ENCODE data around the gene LILRA5.
"Not testable (repeated sequence)": the region's sequence is repeated elsewhere in the genome, so short reads cannot be mapped to it uniquely, and the experiment has no call there.

LILRA5 gene

DNA sequence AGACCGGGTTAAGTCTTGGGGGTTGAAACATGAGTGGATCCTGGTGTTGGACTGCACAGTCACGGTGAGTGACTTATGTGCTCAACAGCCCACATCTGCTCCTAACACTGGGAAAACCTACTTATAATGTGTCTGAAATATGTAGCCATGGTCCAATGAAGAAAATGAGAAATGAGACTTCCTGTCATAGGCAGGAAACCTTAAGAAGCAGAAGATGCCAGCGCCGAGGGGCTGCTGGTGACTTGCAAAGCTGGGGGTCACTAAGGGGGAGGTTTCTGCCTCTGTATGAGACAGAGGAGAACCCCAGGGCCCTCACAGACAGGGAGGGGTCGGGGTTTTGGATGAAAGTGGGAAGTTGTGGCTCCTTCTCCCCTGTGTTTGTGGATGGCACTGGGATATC lies 40.8 kb downstream of the LILRA5 start:
- not testable (repeated sequence) for H3K9me3 ChIP-seq (ENCODE audit: control insufficient read depth in 2 of 2, low read length in 2 of 2); H3K36me3 ChIP-seq (ENCODE audit: control insufficient read depth in 2 of 2, insufficient read depth in 2 of 2, low read length in 2 of 2); H3K27me3 ChIP-seq (ENCODE audit: control insufficient read depth in 1 of 2, insufficient read depth in 2 of 2, low read length in 2 of 2); H3K27ac ChIP-seq (ENCODE audit: low read length); H3K9ac ChIP-seq (ENCODE audit: low read length in 2 of 2); H3K4me1 ChIP-seq (ENCODE audit: control insufficient read depth, insufficient read depth, low read length); H3K4me3 ChIP-seq (ENCODE audit: low read length in 2 of 2)

GRCh38 chr19:54271587-54271986 lies 41.4 kb downstream of the LILRA5 start:
- H3K27me3 ChIP-seq (ENCODE audit: control insufficient read depth in 1 of 2, insufficient read depth in 2 of 2, low read length in 2 of 2); H3K27ac ChIP-seq (ENCODE audit: low read length): not testable (repeated sequence)

DNA sequence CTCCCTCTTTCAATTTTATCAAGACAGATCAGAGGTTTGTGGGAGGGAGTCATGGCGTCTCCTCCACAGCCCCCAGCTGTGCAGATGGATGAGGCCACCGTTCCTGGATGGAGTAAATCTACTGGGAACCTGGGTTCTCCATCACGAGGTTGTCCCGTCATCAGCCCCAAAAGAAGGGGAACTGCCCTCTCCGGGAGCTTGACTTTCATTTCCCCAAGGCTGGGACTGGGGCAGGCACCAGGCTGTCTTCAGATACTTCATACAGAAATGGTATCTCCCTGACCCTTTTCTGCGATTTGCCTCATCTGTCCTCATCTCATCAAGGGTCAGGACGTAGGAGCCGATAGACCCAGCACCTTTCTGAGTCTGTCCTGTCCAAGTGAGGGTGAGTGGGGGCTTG lies 41.9 kb downstream of the LILRA5 start:
- no peaks in the 10 kb centered on the region for H3K4me1 ChIP-seq (ENCODE audit: control insufficient read depth, insufficient read depth, low read length)
- no peak overlapping the region for H3K4me3 ChIP-seq (ENCODE audit: low read length in 2 of 2)
- H3K9ac ChIP-seq (ENCODE audit: low read length in 2 of 2): no peak overlapping the region
- H3K36me3 ChIP-seq (ENCODE audit: control insufficient read depth in 2 of 2, insufficient read depth in 2 of 2, low read length in 2 of 2): no peaks in the 10 kb centered on the region
- H3K27me3 ChIP-seq (ENCODE audit: control insufficient read depth in 1 of 2, insufficient read depth in 2 of 2, low read length in 2 of 2): peaks cover 0 to 3% of the 10 kb centered on the region in 2 donors
- no peaks in the 10 kb centered on the region for H3K9me3 ChIP-seq (ENCODE audit: control insufficient read depth in 2 of 2, low read length in 2 of 2)
- H3K27ac ChIP-seq (ENCODE audit: low read length): no peak overlapping the region

More at GRCh38 chr19:54271587-54271986, 41.4 kb downstream of the LILRA5 start:
- not testable (repeated sequence) for H3K9ac ChIP-seq (ENCODE audit: low read length in 2 of 2); H3K36me3 ChIP-seq (ENCODE audit: control insufficient read depth in 2 of 2, insufficient read depth in 2 of 2, low read length in 2 of 2); H3K9me3 ChIP-seq (ENCODE audit: control insufficient read depth in 2 of 2, low read length in 2 of 2); H3K4me3 ChIP-seq (ENCODE audit: low read length in 2 of 2); H3K4me1 ChIP-seq (ENCODE audit: control insufficient read depth, insufficient read depth, low read length)

- no peak overlapping the region for H3K4me3 ChIP-seq (ENCODE audit: low read length in 2 of 2)
- no peaks in the 10 kb centered on the region for H3K36me3 ChIP-seq (ENCODE audit: control insufficient read depth in 2 of 2, insufficient read depth in 2 of 2, low read length in 2 of 2)
- peaks cover 0 to 5% of the 10 kb centered on the region in 2 donors for H3K27me3 ChIP-seq (ENCODE audit: control insufficient read depth in 1 of 2, insufficient read depth in 2 of 2, low read length in 2 of 2)
- no peak overlapping the region for H3K9ac ChIP-seq (ENCODE audit: low read length in 2 of 2)
- no peak overlapping the region for H3K27ac ChIP-seq (ENCODE audit: low read length)
- no peaks in the 10 kb centered on the region for H3K9me3 ChIP-seq (ENCODE audit: control insufficient read depth in 2 of 2, low read length in 2 of 2)
- H3K4me1 ChIP-seq (ENCODE audit: control insufficient read depth, insufficient read depth, low read length): no peaks in the 10 kb centered on the region
Measured at GRCh38 chr19:54268936-54269335, 44.0 kb downstream of the LILRA5 start.

GRCh38 chr19:54266133-54266532 lies 46.8 kb downstream of the LILRA5 start:
- Histone ChIP-seq H3K9me3 (ENCODE audit: control insufficient read depth in 2 of 2, low read length in 2 of 2) (no peaks in the 10 kb centered on the region), H3K36me3 (ENCODE audit: control insufficient read depth in 2 of 2, insufficient read depth in 2 of 2, low read length in 2 of 2) (no peaks in the 10 kb centered on the region), H3K4me1 (ENCODE audit: control insufficient read depth, insufficient read depth, low read length) (no peaks in the 10 kb centered on the region), H3K27me3 (ENCODE audit: control insufficient read depth in 1 of 2, insufficient read depth in 2 of 2, low read length in 2 of 2) (peaks cover 0 to 8% of the 10 kb centered on the region in 2 donors), H3K4me3 (ENCODE audit: low read length in 2 of 2) (no peak overlapping the region), H3K27ac (ENCODE audit: low read length) (no peak overlapping the region), H3K9ac (ENCODE audit: low read length in 2 of 2) (no peak overlapping the region)

DNA sequence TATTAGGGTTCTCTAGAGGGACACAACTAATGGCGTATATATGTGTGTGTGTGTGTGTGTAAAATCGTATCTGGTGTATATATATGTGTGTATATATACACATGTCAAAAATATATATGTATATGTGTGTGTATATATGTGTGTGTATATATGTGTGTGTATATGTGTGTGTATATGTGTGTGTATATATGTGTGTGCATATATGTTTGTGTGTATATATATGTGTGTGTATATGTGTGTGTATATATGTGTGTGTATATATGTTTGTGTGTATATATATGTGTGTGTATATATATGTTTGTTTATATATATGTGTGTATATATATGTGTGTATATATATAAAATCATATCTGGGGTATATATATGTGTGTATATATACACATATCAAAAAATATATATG lies 50.5 kb downstream of the LILRA5 start:
- H3K27me3 ChIP-seq (ENCODE audit: control insufficient read depth in 1 of 2, insufficient read depth in 2 of 2, low read length in 2 of 2): peaks cover under 1 to 12% of the 10 kb centered on the region in 2 donors
- H3K9ac ChIP-seq (ENCODE audit: low read length in 2 of 2): no peak overlapping the region
- H3K27ac ChIP-seq (ENCODE audit: low read length): no peak overlapping the region
- no peak overlapping the region for H3K4me3 ChIP-seq (ENCODE audit: low read length in 2 of 2)
- H3K9me3 ChIP-seq (ENCODE audit: control insufficient read depth in 2 of 2, low read length in 2 of 2): no peaks in the 10 kb centered on the region
- H3K36me3 ChIP-seq (ENCODE audit: control insufficient read depth in 2 of 2, insufficient read depth in 2 of 2, low read length in 2 of 2): no peaks in the 10 kb centered on the region
- no peaks in the 10 kb centered on the region for H3K4me1 ChIP-seq (ENCODE audit: control insufficient read depth, insufficient read depth, low read length)

DNA sequence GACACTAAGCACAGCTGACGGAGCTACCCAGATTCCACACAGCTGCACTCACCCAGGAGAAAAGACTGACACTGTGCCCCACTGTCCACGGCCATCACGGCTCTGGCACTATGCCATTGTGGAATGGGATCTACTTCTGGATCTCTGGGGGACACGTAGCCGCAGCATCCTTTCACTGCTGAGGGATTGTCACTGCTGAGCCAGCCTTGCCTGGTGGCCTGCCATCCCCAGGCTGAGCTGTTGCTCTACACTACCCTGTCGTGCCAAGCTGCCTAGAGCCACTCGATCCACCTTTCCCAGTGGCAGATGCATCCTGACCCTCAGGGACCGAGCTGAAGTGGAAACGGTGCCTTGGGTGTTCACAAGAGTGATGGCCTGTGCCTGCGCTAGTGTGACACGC lies 50.9 kb downstream of the LILRA5 start:
- H3K9me3 ChIP-seq (ENCODE audit: control insufficient read depth in 2 of 2, low read length in 2 of 2): no peaks in the 10 kb centered on the region
- H3K4me3 ChIP-seq (ENCODE audit: low read length in 2 of 2): no peak overlapping the region
- no peaks in the 10 kb centered on the region for H3K4me1 ChIP-seq (ENCODE audit: control insufficient read depth, insufficient read depth, low read length)
- no peaks in the 10 kb centered on the region for H3K36me3 ChIP-seq (ENCODE audit: control insufficient read depth in 2 of 2, insufficient read depth in 2 of 2, low read length in 2 of 2)
- no peak overlapping the region for H3K9ac ChIP-seq (ENCODE audit: low read length in 2 of 2)
- no peak overlapping the region for H3K27ac ChIP-seq (ENCODE audit: low read length)
- H3K27me3 ChIP-seq (ENCODE audit: control insufficient read depth in 1 of 2, insufficient read depth in 2 of 2, low read length in 2 of 2): peaks cover 4 to 13% of the 10 kb centered on the region in 2 donors

DNA sequence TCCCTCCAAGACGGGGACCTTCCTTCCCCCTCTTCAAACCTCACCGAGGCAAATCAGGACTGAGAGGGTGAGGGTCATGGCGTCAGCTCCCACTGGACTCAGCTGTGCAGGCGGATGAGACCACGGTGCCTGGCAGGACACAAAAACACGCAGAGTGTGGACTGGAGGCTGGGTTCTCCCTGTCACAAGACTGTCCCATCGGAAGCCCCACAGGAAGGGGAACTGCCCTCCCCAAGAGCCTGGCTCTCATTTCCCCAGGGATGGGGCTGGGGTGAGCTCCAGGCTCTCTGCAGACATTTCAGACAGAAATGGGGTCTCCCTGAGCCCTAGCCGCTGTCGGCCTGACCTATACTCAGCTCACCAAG lies 55.9 kb downstream of the LILRA5 start, which contains the start of gene LILRB5:
TSS of gene LILRB5 (minus strand) at position 158 of the 365 bp plus-strand sequence. CDS start at position 78, 80 bp downstream.
- Histone ChIP-seq H3K27me3 (ENCODE audit: control insufficient read depth in 1 of 2, insufficient read depth in 2 of 2, low read length in 2 of 2) (peaks cover 29% of the 10 kb centered on the region in 2 donors), H3K4me1 (ENCODE audit: control insufficient read depth, insufficient read depth, low read length) (no peaks in the 10 kb centered on the region), H3K9ac (ENCODE audit: low read length in 2 of 2) (no peak within 1 kb of the TSS), H3K4me3 (ENCODE audit: low read length in 2 of 2) (no peak within 1 kb of the TSS), H3K36me3 (ENCODE audit: control insufficient read depth in 2 of 2, insufficient read depth in 2 of 2, low read length in 2 of 2) (no peaks in the 10 kb centered on the region), H3K9me3 (ENCODE audit: control insufficient read depth in 2 of 2, low read length in 2 of 2) (no peaks in the 10 kb centered on the region), H3K27ac (ENCODE audit: low read length) (no peak within 1 kb of the TSS)
